ENCODE results near the gene ENKUR. TPM values are rescaled to one million over a fixed set of nuclear protein-coding genes. Genes with fewer than 3 reads are reported as not detected.
A peak's percentile ranks its signal among the peaks of the same experiment; 100 is the strongest.

The ENKUR gene
- total RNA-seq, 1 experiment from 2014 or later = not detected

GRCh38 chr10:24947304-24948097, 68.5 kb downstream of the ENKUR start:
- peak; percentile 19 for DNase-seq (ENCODE audit: low read depth)

- DNase-seq (ENCODE audit: low read depth) = peak; percentile 82
Observed at GRCh38 chr10:24944512-24945255, 71.3 kb downstream of the ENKUR start.

GRCh38 chr10:24938525-24938924, 77.4 kb downstream of the ENKUR start:
- no peak for DNase-seq (ENCODE audit: low read depth)

GRCh38 chr10:24938076-24938475, 77.9 kb downstream of the ENKUR start:
- no peak for DNase-seq (ENCODE audit: low read depth)

GRCh38 chr10:24935504-24936292, 80.3 kb downstream of the ENKUR start:
- DNase-seq (ENCODE audit: low read depth) = no peak

Other genes starting within 250 kb of the ENKUR start
- gene PRTFDC1, start 63.6 kb downstream of the ENKUR start, total RNA-seq (2014; rRNA removed; shearing (Covaris generic)) = 4.9 and 8.7 TPM in 2 replicates
- gene THNSL1, start 454 bp upstream of the ENKUR start, total RNA-seq (2014; rRNA removed; shearing (Covaris generic)) = 2.3 and 3.5 TPM in 2 replicates
- 2.6 and 4.6 TPM in 2 replicates for gene GPR158, start 158.8 kb upstream of the ENKUR start, total RNA-seq (2014; rRNA removed; shearing (Covaris generic))

Data from Daoy (cell line).